ENCODE results near the gene GALNT13.

Gene GALNT13

DNA sequence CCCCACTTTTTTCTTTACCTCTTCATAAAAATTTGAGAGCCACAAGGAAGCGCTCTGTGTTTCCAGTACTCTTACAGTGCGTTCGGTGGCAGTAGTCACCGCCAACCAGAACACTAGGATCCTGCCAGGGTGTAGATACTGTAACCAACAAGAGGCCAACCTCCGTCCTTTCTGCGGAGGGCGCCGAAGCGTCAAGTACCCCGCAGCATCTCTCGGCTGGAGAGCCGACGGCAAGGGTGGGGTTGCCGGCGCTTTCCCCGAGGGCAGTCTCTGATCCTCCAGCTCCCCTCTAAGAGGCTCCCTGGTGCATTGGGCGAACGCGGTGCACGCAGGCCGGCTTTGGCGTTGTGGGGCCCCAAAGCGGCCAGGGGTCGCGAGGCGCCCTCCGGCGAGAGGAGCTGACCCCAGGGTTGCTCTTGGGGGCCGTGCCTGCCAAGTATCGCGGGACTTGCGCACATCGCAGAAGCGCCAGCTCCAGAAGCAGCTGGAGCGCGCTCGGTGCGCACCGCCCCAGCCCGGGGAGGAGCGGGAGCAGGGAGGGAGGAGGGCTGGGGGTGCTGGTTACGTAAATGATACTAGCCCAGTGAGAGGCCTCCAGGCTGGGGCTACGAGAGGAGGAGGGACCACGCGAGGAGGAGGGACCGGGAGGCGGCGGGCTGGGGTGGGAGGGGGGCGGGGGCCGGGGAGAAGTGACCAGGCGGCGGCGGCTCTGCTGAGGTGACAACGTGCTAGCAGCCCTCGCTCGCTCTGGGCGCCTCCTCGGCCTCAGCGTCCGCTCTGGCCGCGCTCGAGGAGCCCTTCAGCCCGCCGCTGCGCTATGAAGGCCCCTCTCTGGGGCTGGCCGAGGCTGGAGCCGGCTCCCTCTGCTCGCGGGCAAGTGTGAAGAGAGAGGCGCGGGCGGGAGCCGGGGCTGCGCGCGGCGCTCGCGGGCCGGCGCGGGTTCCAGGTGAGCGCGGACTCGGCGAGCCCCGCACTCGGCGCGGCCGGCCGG, at the start of gene GALNT13:
TSS of gene GALNT13 (plus strand) at position 692 of the 991 bp plus-strand sequence.
- DNase-seq (ENCODE audit: low read depth in 2 of 2), result no peak

DNA sequence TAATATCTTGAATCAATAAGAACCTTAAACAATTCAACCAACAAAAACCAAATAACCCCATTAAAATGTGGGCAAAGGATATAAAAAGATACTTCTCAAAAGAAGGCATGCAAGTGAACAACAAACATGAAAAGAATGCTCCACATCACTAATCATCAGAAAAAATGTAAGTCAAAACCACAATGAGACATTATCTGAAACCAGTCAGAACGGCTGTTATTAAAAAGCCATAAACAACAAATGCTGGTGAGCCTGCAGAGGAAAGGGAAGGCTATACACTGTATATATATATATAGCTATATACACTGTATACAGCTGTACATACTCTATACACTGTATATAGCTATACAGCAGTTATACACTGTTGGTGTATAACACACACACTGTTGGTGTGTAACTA, 47.8 kb upstream of the GALNT13 start:
- DNase-seq (ENCODE audit: low read depth in 2 of 2), result no peak

DNA sequence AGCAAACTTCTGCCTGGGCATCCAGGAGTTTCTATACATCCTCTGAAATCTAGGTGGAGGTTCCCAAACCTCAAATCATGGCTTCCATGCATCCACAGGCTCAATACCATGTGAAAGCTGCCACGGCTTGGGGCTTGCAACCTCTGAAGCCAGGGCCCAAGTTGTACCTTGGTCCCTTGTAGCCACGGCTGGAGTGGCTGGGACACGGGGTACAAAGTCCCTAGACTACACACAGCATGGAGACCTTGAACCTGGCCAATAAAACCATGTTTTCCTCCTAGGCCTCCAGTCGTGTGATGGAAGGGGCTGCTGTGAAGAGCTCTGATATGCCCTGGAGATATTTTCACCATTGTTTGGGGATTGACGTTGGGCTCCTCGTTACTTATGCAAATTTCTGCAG, 43.4 kb upstream of the GALNT13 start:
- DNase-seq (ENCODE audit: low read depth in 2 of 2), result no peak

DNA sequence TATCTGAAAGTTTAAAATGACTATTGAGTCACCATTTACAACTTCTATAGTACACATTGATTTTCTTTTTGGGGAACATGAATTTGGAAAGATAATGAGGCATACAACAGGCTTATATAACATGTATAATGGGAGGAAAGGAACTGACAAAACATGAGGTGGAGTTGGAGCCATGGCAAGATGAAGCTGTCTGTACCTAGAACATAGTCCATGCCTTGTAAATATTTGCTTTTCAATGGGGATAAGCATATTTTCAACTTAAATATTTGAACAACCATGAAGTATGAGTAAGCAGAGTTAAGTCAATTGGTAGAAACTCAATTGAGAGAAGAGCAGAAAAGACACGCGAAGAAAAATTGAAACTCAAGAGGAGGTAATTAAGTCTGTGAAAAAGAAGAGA, 37.1 kb upstream of the GALNT13 start:
- DNase-seq (ENCODE audit: low read depth in 2 of 2), result no peak

- no peak for DNase-seq (ENCODE audit: low read depth in 2 of 2)
These were observed 13.5 kb upstream of the GALNT13 start for GRCh38 chr2:153858250-153858649.

GRCh38 chr2:153864022-153864421, 7.7 kb upstream of the GALNT13 start:
- no peak for DNase-seq (ENCODE audit: low read depth in 2 of 2)

- DNase-seq (ENCODE audit: low read depth in 2 of 2), result no peak
These were observed 5.1 kb upstream of the GALNT13 start for GRCh38 chr2:153866595-153866994.

GRCh38 chr2:153870308-153870707, 1.4 kb upstream of the GALNT13 start:
- no peak for DNase-seq (ENCODE audit: low read depth in 2 of 2)

DNA sequence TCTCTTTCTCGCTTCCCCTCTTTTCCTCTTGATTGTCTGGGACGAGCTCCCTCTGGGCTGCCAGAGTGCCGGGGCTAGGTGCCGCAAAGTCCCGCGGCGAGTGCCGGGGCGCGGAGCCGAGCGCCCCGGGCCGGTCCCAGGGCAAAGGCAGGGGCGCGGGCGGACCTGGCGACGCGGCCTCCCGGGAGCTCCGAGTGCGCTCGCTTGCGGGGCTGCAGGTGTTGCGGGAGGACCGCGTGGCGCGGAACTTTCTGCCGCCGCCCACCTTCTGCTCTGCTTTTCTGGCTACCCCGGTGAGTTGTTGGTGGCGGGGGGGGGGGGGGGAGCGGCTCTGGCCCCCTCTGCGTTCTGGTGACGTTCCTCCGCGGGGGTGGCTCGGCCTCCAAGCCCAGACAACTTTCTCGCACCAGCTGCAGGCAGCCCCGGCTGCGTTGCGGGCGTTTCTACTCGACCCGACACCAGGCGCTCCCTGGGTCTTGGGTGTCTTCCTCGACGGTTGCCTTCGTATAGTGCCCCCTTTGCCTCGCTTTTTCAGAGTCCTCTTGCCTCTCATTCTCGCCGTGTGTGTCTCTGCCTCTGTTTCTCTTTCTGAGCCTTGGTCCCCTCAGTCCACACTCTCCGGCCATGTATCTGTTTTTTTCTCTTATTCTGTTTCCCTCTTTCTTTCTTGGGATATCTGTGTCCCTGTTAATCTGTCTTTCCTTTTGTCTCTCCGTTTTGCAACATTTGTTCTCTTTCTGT, 759 bp downstream of the GALNT13 start:
- no peak for DNase-seq (ENCODE audit: low read depth in 2 of 2)

DNA sequence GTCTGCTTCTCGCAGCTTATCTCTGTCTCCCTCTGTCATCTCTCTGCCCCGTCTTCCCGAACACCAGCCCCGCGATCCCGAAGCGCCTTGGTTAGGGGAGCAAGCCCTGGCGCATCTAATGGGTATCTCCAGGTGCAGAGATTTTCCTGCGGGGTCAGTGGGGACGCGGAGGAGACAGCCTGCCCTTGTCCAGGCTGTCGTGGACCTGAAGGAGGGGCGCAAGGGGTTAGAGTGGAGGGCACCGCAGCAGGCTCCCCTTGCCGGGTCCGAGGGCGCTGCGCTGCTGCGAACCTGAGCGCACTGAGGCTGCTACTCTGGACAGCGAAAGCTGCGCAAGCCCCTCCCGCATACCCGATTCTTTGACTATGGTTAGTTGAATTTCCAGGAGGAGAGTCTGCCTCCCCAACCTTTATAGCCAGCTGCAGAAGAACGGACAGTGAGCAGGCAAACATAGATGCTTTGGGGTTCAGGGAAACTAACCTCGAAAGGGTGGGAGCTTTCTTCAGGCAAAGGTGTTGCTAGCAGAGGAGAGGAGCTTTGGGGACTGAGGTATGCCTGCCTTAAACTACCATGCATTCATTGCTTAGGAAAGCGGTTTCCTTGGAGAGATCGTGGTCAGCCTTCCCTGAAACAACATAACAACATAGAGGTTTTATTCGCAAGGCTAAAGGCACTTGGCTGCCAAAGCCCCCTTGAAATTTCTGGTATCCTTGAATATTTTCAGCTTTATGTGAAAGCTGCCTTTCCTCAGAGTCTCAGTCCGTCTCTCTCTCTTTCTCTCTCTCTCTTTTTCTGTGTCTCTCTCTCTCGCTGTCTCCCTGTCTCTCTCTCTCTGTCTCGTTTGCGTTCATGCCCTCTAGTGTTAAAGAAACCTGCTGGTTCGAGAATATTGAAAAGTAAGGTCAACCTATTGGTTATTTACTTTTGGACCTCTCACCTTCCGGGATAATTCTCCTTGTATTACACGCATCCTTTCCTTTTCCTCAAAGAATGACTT, 1.6 kb downstream of the GALNT13 start:
- DNase-seq (ENCODE audit: low read depth in 2 of 2), result no peak

GRCh38 chr2:153875801-153876466, 4.2 kb downstream of the GALNT13 start:
- DNase-seq (ENCODE audit: low read depth in 2 of 2), result no peak

GRCh38 chr2:153880926-153881325, 9.2 kb downstream of the GALNT13 start:
- DNase-seq (ENCODE audit: low read depth in 2 of 2), result no peak

DNA sequence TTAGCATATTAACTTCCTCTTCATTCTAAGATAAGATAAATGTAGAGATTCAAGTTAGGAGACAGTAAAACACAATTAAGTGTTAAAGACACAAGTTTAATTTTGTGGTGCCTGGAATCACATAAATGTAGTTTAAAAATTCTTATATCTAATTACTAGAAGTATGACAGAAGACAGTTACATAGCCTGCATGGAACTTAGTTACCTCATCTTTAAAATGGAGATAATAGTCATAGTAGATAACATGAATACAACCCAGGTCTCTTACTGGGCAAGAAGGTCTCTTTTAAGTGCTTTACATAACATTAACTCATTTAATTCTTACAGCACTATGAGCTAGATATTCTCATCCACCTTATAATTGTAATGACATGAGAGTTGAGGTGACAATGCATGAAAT, 15.1 kb downstream of the GALNT13 start:
- DNase-seq (ENCODE audit: low read depth in 2 of 2), result no peak

- DNase-seq (ENCODE audit: low read depth in 2 of 2), result no peak
These were observed 18.9 kb downstream of the GALNT13 start for GRCh38 chr2:153890576-153890975.

DNA sequence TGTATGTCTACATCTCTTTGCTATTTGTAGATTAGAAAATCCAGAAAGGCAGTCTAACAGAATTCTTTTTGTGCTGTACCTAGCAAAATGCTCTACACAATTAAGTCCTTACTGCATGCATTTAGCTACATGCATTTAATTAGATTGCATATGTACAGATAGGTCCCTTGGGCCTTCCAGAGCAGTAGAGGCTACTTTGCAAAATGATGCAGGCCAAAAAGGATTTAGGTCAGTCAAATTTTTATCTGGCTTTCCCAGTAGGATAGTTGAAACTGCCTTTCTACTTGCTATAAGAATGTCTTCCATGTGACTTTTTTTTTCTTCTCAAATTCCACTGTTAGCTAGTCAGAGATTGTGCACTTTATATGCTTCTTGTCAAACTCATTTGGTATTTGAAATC, 19.3 kb downstream of the GALNT13 start:
- no peak for DNase-seq (ENCODE audit: low read depth in 2 of 2)

DNA sequence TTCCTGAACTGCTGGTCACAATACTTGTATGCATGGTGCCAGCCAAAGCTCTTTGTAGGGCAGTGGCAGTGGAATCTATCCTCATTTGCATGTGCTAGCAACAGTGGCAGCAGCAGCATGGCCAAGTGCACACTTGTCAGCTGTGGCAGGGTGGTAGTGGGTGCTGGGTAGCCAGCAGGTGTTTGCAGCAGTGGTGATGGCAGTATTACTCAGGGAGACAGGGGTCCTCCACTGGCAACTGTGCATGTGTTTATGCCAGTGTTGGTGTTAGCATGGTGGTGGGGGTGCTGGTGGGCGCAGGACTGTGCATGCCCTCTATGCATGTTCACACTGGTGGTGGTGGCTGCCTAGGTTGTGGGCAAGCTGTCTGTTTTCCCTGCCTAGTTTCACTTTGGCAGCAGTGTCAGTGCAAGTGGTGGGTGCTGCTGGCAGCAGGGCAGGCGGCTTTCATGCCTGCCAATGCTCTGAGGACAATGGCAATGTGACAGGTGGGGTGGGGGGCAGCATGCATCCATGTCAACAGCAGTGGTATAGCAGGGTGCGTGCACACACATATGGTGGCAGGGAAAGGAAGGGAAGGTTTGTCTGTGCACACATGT, 41.2 kb downstream of the GALNT13 start:
- no peak for DNase-seq (ENCODE audit: low read depth in 2 of 2)

DNA sequence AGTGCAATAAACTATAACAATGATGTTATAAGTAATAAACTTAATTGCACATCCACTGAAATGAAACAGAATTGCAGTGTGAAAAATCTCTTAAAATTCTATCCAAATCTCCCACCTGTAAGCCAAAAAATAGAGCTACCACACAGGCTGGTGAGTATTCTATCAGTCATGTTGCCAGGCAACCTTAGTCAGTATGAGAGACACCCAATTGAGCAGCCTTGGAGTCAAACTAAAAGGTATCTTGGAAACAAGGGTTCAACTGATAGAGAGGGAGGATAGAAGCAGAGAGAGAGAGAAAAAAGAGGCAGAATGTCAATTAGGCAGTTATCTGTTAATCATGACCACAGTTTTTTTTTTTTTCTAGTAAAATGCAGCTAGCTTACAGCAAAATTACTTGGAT, 45.8 kb downstream of the GALNT13 start:
- DNase-seq (ENCODE audit: low read depth in 2 of 2), result no peak

- DNase-seq (ENCODE audit: low read depth in 2 of 2), result no peak
These were observed 63.8 kb downstream of the GALNT13 start for GRCh38 chr2:153935511-153935910.

GRCh38 chr2:153939124-153939796, 67.5 kb downstream of the GALNT13 start:
- DNase-seq (ENCODE audit: low read depth in 2 of 2), result no peak

DNA sequence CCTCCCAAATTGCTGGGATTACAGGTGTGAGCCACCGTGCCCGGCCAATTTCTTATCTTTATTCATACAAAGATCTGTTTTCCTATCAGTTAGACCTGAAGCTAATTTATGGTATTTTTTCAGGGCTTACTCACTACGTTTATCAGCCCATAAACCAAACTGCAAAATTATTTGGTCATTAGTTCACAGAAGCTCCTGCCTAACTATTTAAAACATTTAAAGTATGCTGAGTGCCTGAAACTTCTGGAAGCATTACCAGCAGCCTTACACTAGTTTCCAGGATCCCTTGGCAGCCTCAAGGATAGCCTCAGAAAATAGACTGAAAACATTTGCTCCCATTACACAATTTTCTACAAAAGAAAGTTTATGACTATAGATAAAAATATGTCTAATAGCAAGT, 68.8 kb downstream of the GALNT13 start:
- no peak for DNase-seq (ENCODE audit: low read depth in 2 of 2)
